HG02885 (cell line): ENCODE results near the gene RBPMS2.

Experiments
- ATAC-seq: cut with Tn5 transposase; IDR thresholded peaks from one replicate; pipeline ENCODE4 v1.9.1; 2021; ENCODE audit warnings: mild to moderate bottlenecking; ENCODE audit not compliant: unreplicated experiment, poor library complexity

RBPMS2 gene

DNA sequence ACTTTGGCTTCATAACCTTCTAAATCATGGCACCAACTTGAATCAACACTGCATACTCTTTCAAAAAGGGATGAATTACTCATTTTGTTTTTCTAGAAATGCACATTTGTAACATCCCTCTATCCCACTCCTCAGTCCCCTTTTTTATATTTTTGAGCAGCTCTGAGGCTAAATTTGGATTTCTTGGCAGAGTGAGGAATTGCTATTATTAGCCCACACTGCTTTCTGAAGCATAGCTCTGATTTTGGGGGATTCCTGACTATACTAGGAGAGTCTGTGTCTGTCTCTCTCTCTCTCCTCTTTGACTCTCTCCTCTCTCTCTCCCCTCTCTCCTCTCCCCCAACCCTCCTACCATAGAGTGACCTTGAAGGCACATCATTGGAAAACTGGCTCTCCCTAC is 76.6 kb downstream of the RBPMS2 start:
- ATAC-seq, result no peak

DNA sequence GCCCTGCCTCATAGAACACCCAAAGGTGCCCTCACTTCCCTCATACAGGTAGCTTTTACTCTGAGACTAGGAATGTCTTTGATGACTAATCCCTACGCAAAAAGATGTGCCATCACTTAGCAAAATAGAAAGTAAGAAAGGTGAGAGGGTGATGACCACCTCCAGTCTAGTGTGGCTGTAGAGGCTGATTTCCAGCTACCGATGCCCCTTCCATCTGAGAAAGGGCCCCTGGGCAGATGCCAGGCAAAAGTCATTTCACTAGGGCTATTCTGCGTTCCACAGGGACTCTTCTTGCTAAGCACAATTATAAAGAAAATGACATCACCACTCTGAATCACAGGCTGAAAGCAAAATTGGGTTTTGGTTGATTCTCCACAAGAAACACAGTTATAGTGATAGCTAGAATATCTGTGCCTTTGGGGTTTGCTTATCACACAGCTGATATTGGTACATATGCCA is 77.4 kb downstream of the RBPMS2 start:
- ATAC-seq, result no peak

- ATAC-seq, result no peak
Observed at GRCh38 chr15:64696481-64696880, 78.9 kb downstream of the RBPMS2 start.

- no peak for ATAC-seq
Observed at GRCh38 chr15:64695561-64695992, 79.8 kb downstream of the RBPMS2 start.

DNA sequence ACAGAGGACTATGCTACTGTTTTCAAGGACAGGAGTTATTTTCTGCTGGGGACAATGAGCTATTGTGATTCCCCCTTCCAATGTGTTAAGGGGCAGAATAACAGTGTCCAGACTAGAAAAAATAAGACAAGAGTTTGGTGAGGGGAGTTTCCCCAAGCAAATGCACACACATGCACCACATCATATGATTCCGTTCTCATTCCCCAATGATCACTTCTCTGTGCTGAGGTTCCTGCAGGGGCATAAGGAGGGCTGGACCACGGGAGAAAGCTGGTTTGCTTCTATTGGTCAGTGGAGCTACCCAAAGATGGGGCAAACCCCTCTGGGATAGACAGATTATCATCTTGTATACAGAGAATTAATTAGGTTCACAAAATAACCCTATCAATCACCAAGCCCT is 80.6 kb downstream of the RBPMS2 start:
- no peak for ATAC-seq

- no peak for ATAC-seq
Observed at GRCh38 chr15:64693134-64693533, 82.3 kb downstream of the RBPMS2 start.

DNA sequence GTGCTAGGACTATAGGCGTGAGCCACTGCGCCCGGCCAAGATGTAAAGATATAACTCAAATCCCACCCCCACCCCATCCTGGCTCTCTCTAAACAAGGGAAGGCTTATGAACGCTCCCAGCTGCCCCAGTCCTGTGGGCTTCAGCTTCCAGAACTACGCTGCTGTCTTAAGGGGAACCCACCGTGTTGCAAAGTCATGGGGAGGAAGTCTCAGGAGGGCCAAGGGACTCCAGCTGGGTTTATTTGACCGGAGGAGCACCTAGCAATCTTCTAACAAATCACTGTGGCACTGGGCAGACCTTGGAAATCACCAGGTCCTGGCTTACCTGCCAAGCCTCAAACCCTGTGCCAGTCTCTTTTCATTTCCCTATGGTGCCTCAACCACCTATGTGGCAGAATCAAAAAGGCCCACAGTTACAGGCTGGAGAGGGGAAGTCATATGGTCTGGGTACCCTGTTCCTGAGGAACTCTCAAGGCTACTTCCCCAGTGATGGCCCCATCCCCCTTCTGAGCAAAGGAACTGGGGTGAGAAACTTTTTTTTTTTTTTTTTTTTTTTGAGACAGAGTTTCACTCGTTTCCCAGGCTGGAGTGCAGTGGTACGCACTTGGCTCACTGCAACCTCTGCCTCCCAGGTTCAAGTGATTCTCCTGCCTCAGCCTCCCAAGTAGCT is 83.4 kb downstream of the RBPMS2 start:
- no peak for ATAC-seq

DNA sequence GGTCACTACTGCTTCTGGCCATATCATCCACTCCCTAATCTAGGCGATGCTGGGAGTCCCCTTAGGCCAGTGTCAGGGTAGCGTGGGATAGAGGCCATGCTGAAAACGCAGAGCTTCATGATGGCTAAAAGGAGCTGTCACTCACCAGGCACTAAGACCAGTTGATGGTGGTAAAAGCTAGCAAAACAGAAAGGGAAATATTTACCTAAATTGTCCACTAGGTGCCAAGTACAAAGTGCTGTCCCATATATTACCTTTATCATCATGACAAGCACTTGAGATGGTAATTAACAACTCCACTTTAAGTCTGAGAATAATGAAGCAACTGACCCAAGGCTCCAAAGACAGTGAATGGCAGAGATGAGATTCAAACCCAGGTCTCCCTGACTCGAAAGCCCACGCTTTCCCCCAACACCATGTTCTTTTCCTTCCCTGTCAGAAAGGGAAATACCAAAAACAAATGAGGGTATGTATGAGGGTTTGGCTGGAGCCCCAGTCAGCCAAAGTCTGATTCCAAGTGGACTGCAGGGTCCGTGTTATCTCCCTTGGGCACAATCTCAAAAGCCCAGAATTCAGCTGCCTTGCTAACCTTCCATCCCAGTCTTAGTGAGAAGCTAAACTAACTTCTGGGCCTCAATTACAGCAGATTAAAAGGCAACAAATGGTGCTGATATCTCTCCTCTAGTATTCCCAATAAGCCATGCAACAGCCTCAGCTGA is 84.7 kb downstream of the RBPMS2 start:
- no peak for ATAC-seq

- no peak for ATAC-seq
Observed at GRCh38 chr15:64690008-64690407, 85.4 kb downstream of the RBPMS2 start.
